SW 1271 (cell line): ENCODE data around the gene KCNJ12.
"Not testable (repeated sequence)": the region's sequence is repeated elsewhere in the genome, so short reads cannot be mapped to it uniquely, and the experiment has no call there.

Experiments
- DNase-seq, 2 experiments: peaks; one replicate each; lab custom pipeline; 2025; lab: John Stamatoyannopoulos, UW

Gene KCNJ12

GRCh38 chr17:21422311-21423189 lies 46.4 kb downstream of the KCNJ12 start:
- not testable (repeated sequence) for DNase-seq

- not testable (repeated sequence) for DNase-seq
These were observed 47.0 kb downstream of the KCNJ12 start for GRCh38 chr17:21423190-21423493.

- not testable (repeated sequence) for DNase-seq
These were observed 48.5 kb downstream of the KCNJ12 start for GRCh38 chr17:21424697-21425096.

GRCh38 chr17:21425321-21425720 lies 49.2 kb downstream of the KCNJ12 start:
- DNase-seq: no peak

GRCh38 chr17:21425736-21426135 lies 49.6 kb downstream of the KCNJ12 start:
- no peak for DNase-seq

GRCh38 chr17:21426246-21426645 lies 50.1 kb downstream of the KCNJ12 start:
- not testable (repeated sequence) for DNase-seq

GRCh38 chr17:21426876-21427275 lies 50.7 kb downstream of the KCNJ12 start:
- DNase-seq: not testable (repeated sequence)

GRCh38 chr17:21427727-21428126 lies 51.6 kb downstream of the KCNJ12 start:
- not testable (repeated sequence) for DNase-seq

GRCh38 chr17:21428752-21429424 lies 52.7 kb downstream of the KCNJ12 start:
- DNase-seq: not testable (repeated sequence)

GRCh38 chr17:21429921-21430628 lies 53.9 kb downstream of the KCNJ12 start:
- DNase-seq: not testable (repeated sequence)

GRCh38 chr17:21433971-21434370 lies 57.8 kb downstream of the KCNJ12 start:
- DNase-seq: not testable (repeated sequence)

- DNase-seq: not testable (repeated sequence)
These were observed 58.8 kb downstream of the KCNJ12 start for GRCh38 chr17:21434976-21435375.

GRCh38 chr17:21436481-21436880 lies 60.3 kb downstream of the KCNJ12 start:
- DNase-seq: not testable (repeated sequence)

- not testable (repeated sequence) for DNase-seq
These were observed 61.0 kb downstream of the KCNJ12 start for GRCh38 chr17:21436883-21437836.

- DNase-seq: not testable (repeated sequence)
These were observed 62.3 kb downstream of the KCNJ12 start for GRCh38 chr17:21438316-21439014.

- not testable (repeated sequence) for DNase-seq
These were observed 62.8 kb downstream of the KCNJ12 start for GRCh38 chr17:21439015-21439336.

GRCh38 chr17:21445091-21445650 lies 69.0 kb downstream of the KCNJ12 start:
- DNase-seq: no peak

- DNase-seq: not testable (repeated sequence)
These were observed 71.4 kb downstream of the KCNJ12 start for GRCh38 chr17:21447552-21447951.

- DNase-seq: not testable (repeated sequence)
These were observed 73.7 kb downstream of the KCNJ12 start for GRCh38 chr17:21449891-21450290.

- no peak for DNase-seq
These were observed 75.8 kb downstream of the KCNJ12 start for GRCh38 chr17:21451975-21452374.
